Left cardiac atrium (tissue), 4 donors: ENCODE data around the gene OXCT1. TPM values are rescaled to one million over a fixed set of nuclear protein-coding genes. Genes with fewer than 3 reads are reported as not detected.
"Not testable (repeated sequence)": the region's sequence is repeated elsewhere in the genome, so short reads cannot be mapped to it uniquely, and the experiment has no call there.

Experiments used
- ATAC-seq, 2 donors: fragments of 200-7000 bp; cut with Tn5 transposase; one replicate each; pipeline ENCODE4 v1.9.1; 2020; ENCODE audit warnings: mild to moderate bottlenecking in 2 of 2, moderate library complexity in 2 of 2
- DNase-seq: peaks from one replicate; pipeline ENCODE4 v3.0.0-alpha.2; 2020
- intact Hi-C, 2 donors: fragments of 100-400 bp; cut with DNase I; formaldehyde crosslinking; loops; one replicate each; pipeline versions ENCODE4 v1.14.1 to v1.15.1; 2022 to 2023
- total RNA-seq, 2 donors: library from RNA; stranded (reverse); fragmentation: NEBNext Ultra II Directional; extraction: Animal tissue kit (Norgen Biotek cat#: 25700); gene quantifications; one replicate each; pipeline ENCODE4 v1.2.1, GENCODE V29; 2021
- donor health status: DM: no; HTN: yes; CAD: no.
- donor health status: DM: no; HTN: yes; CAD: no; lungs with severe emphysema.
- donor health status: DM: yes; HTN: yes; CAD: no.
- donor health status: Dilated cardiomyopathy.

The OXCT1 gene
- total RNA-seq, 2 donors from 2014 or later = 80.2 to 116 TPM

- no peak for ATAC-seq
- intact Hi-C loops = no loop called here
Measured at GRCh38 chr5:41877408-41877807, 7.2 kb upstream of the OXCT1 start.

GRCh38 chr5:41876678-41877077 is 6.5 kb upstream of the OXCT1 start:
- ATAC-seq (no peak), DNase-seq (no peak)
- intact Hi-C loops = no loop called here

More at GRCh38 chr5:41877408-41877807, 7.2 kb upstream of the OXCT1 start:
- no peak for DNase-seq

- DNase-seq (no peak), ATAC-seq (no peak)
- intact Hi-C loops = no loop called here
Measured at GRCh38 chr5:41875121-41875520, 4.9 kb upstream of the OXCT1 start.

- ATAC-seq (no peak), DNase-seq (no peak)
- intact Hi-C loops = loop anchor here in 1 of 2 donors (5.0 kb wide), 1 partner anchor 33 kb away; no protein-coding TSS in a partner anchor
Measured at GRCh38 chr5:41874512-41875060, 4.4 kb upstream of the OXCT1 start.

- intact Hi-C loops = loop anchor here in 1 of 2 donors (5.0 kb wide), 1 partner anchor 35 kb away; no protein-coding TSS in a partner anchor
- ATAC-seq = no peak
- peak; percentile 25 for DNase-seq
Measured at GRCh38 chr5:41871852-41872251, 1.6 kb upstream of the OXCT1 start.

- DNase-seq = no peak
- intact Hi-C loops = loop anchor here in 1 of 2 donors (5.0 kb wide), 1 partner anchor 37 kb away; no protein-coding TSS in a partner anchor
- peak in 1 of 2 donors; percentile 1 for ATAC-seq
Measured at GRCh38 chr5:41870627-41871048, 413 bp upstream of the OXCT1 start.

GRCh38 chr5:41869151-41869723 is 988 bp downstream of the OXCT1 start:
- peak; percentile 33 to 87 for ATAC-seq
- intact Hi-C loops = loop anchor here in 1 of 2 donors (10.0 kb wide), 1 partner anchor 56 kb away; the partner anchor contains the start of gene FBXO4
- peak; percentile 84 for DNase-seq

- ATAC-seq (no peak), DNase-seq (no peak)
- intact Hi-C loops = loop anchor here in 1 of 2 donors (10.0 kb wide), 1 partner anchor 61 kb away; the partner anchor contains the start of gene FBXO4
Measured at GRCh38 chr5:41863871-41864486, 6.2 kb downstream of the OXCT1 start.

- no peak for ATAC-seq
- no peak for DNase-seq
- intact Hi-C loops = loop anchor here (5.0 to 10.0 kb wide), 5 partner anchors 46 to 1026 kb away; partner anchors contain the start of genes FBXO4 (in 1 of the 2) and RIMOC1 (in 1 of the 2)
Measured at GRCh38 chr5:41858890-41859289, 11.3 kb downstream of the OXCT1 start.

- DNase-seq = no peak
- no peak for ATAC-seq
- intact Hi-C loops = loop anchor here (2.0 to 10.0 kb wide), 6 partner anchors 47 to 1027 kb away; partner anchors contain the start of genes FBXO4 (in 1 of the 2) and RIMOC1 (in 1 of the 2)
Measured at GRCh38 chr5:41857989-41858388, 12.2 kb downstream of the OXCT1 start.

- intact Hi-C loops = loop anchor here (2.0 to 10.0 kb wide), 6 partner anchors 48 to 1028 kb away; partner anchors contain the start of genes FBXO4 (in 1 of the 2) and RIMOC1 (in 1 of the 2)
- no peak for DNase-seq
Measured at GRCh38 chr5:41856644-41857491, 13.4 kb downstream of the OXCT1 start.

GRCh38 chr5:41852293-41852692 is 17.9 kb downstream of the OXCT1 start:
- intact Hi-C loops = loop anchor here in 1 of 2 donors (10.0 kb wide), 2 partner anchors 53 to 1033 kb away; partner anchors contain the start of gene RIMOC1
- no peak for ATAC-seq

More at GRCh38 chr5:41856644-41857491, 13.4 kb downstream of the OXCT1 start:
- ATAC-seq = peak; percentile 63 to 80

GRCh38 chr5:41851116-41851515 is 19.1 kb downstream of the OXCT1 start:
- intact Hi-C loops = loop anchor here in 1 of 2 donors (10.0 kb wide), 2 partner anchors 54 to 1034 kb away; partner anchors contain the start of gene RIMOC1
- ATAC-seq = no peak

More at GRCh38 chr5:41852293-41852692, 17.9 kb downstream of the OXCT1 start:
- DNase-seq = no peak

GRCh38 chr5:41848983-41849382 is 21.2 kb downstream of the OXCT1 start:
- intact Hi-C loops = loop anchor here (10.0 kb wide), 2 partner anchors 154 to 944 kb away; partner anchors contain the start of gene C7 (in 2 of the 2)
- DNase-seq (no peak), ATAC-seq (no peak)

More at GRCh38 chr5:41851116-41851515, 19.1 kb downstream of the OXCT1 start:
- DNase-seq = no peak

- intact Hi-C loops = loop anchor here (10.0 kb wide), 2 partner anchors 151 to 941 kb away; partner anchors contain the start of gene C7 (in 2 of the 2)
- not testable (repeated sequence) for DNase-seq, ATAC-seq
Measured at GRCh38 chr5:41845751-41846150, 24.5 kb downstream of the OXCT1 start.

- ATAC-seq = no peak
- intact Hi-C loops = loop anchor here (10.0 kb wide), 2 partner anchors 150 to 940 kb away; partner anchors contain the start of gene C7 (in 2 of the 2)
- DNase-seq = no peak
Measured at GRCh38 chr5:41844502-41844901, 25.7 kb downstream of the OXCT1 start.

GRCh38 chr5:41843456-41844370 is 26.5 kb downstream of the OXCT1 start:
- intact Hi-C loops = loop anchor here (10.0 kb wide), 2 partner anchors 149 to 939 kb away; partner anchors contain the start of gene C7 (in 2 of the 2)
- ATAC-seq (peak; percentile 69 to 70), DNase-seq (no peak)
